GM18508 (cell line): ENCODE data around the gene ZBTB46.

ENCODE experiments used
- ATAC-seq: cut with Tn5 transposase; IDR thresholded peaks from one replicate; pipeline ENCODE4 v1.9.1; 2021; ENCODE audit warnings: moderate number of reproducible peaks; ENCODE audit not compliant: insufficient read depth, unreplicated experiment

The ZBTB46 gene

GRCh38 chr20:63842258-63842657 is 11.2 kb upstream of the ZBTB46 start:
- no peak for ATAC-seq

- ATAC-seq: no peak
Measured at GRCh38 chr20:63840405-63840828, 9.4 kb upstream of the ZBTB46 start.

GRCh38 chr20:63839620-63840019 is 8.6 kb upstream of the ZBTB46 start:
- no peak for ATAC-seq

- no peak for ATAC-seq
Measured at GRCh38 chr20:63837479-63837878, 6.4 kb upstream of the ZBTB46 start.

- ATAC-seq: no peak
Measured at GRCh38 chr20:63836458-63837344, 5.6 kb upstream of the ZBTB46 start.

GRCh38 chr20:63835021-63835858 is 4.2 kb upstream of the ZBTB46 start:
- no peak for ATAC-seq

- ATAC-seq: no peak
Measured at GRCh38 chr20:63834491-63834880, 3.4 kb upstream of the ZBTB46 start.

GRCh38 chr20:63833776-63834490 is 2.9 kb upstream of the ZBTB46 start:
- no peak for ATAC-seq

- ATAC-seq: no peak
Measured at GRCh38 chr20:63831993-63832686, 1.1 kb upstream of the ZBTB46 start.

GRCh38 chr20:63831646-63831992 is 555 bp upstream of the ZBTB46 start:
- no peak for ATAC-seq

- ATAC-seq: no peak
Measured at GRCh38 chr20:63829945-63830835, 874 bp downstream of the ZBTB46 start.

- no peak for ATAC-seq
Measured at GRCh38 chr20:63829603-63829944, 1.5 kb downstream of the ZBTB46 start.

GRCh38 chr20:63828951-63829350 is 2.1 kb downstream of the ZBTB46 start:
- ATAC-seq: no peak

- ATAC-seq: no peak
Measured at GRCh38 chr20:63828545-63828944, 2.5 kb downstream of the ZBTB46 start.

- no peak for ATAC-seq
Measured at GRCh38 chr20:63828124-63828523, 2.9 kb downstream of the ZBTB46 start.

- no peak for ATAC-seq
Measured at GRCh38 chr20:63826753-63827152, 4.3 kb downstream of the ZBTB46 start.

- no peak for ATAC-seq
Measured at GRCh38 chr20:63825331-63826118, 5.5 kb downstream of the ZBTB46 start.

- no peak for ATAC-seq
Measured at GRCh38 chr20:63823691-63824311, 7.3 kb downstream of the ZBTB46 start.
